H9 (cell line): ENCODE data around the gene MOCS3. TPM values are rescaled to one million over a fixed set of nuclear protein-coding genes. Genes with fewer than 3 reads are reported as not detected.

ENCODE experiments used
- DNase-seq: peaks from one replicate; pipeline ENCODE4 v3.0.0-alpha.2; 2017
- H2AFZ ChIP-seq: one replicate; pipeline ENCODE4 v1.6.1; 2013; ENCODE audit warnings: mild to moderate bottlenecking, low read length, control low read depth, moderate library complexity
- H2AK5ac ChIP-seq: 2 replicates; pipeline ENCODE4 v1.6.1; 2013; ENCODE audit warnings: low read length, control low read depth, mixed read lengths; ENCODE audit not compliant: insufficient read length
- H2BK120ac ChIP-seq: one replicate; pipeline ENCODE4 v1.6.1; 2013; ENCODE audit warnings: low read depth, mild to moderate bottlenecking, low read length, control low read depth, inconsistent platforms; ENCODE audit not compliant: poor library complexity, severe bottlenecking
- H2BK12ac ChIP-seq: 2 replicates; pipeline ENCODE4 v1.6.1; 2013; ENCODE audit warnings: low read length, control low read depth, mixed read lengths, low read depth; ENCODE audit not compliant: insufficient read length
- H2BK15ac ChIP-seq: 2 replicates; pipeline ENCODE4 v1.6.1; 2013; ENCODE audit warnings: low read depth, low read length, control low read depth
- H2BK20ac ChIP-seq: one replicate; pipeline ENCODE4 v1.6.1; 2013; ENCODE audit warnings: low read depth, mild to moderate bottlenecking, low read length, control low read depth, inconsistent platforms; ENCODE audit not compliant: poor library complexity, severe bottlenecking
- H2BK5ac ChIP-seq: 2 replicates; pipeline ENCODE4 v1.6.1; 2013; ENCODE audit warnings: low read length, control low read depth, mixed read lengths; ENCODE audit not compliant: insufficient read length
- H3K14ac ChIP-seq: 2 replicates; pipeline ENCODE4 v1.6.1; 2013; ENCODE audit warnings: low read length, control low read depth; ENCODE audit not compliant: insufficient read depth
- H3K18ac ChIP-seq: 2 replicates; pipeline ENCODE4 v1.6.1; 2013; ENCODE audit warnings: low read depth, mild to moderate bottlenecking, mixed read lengths, low read length, control low read depth; ENCODE audit not compliant: insufficient read length
- H3K23ac ChIP-seq: 2 replicates; pipeline ENCODE4 v1.6.1; 2013; ENCODE audit warnings: low read length, control low read depth, mixed read lengths, low read depth; ENCODE audit not compliant: insufficient read length
- H3K23me2 ChIP-seq: 2 replicates; pipeline ENCODE4 v1.6.1; 2013; ENCODE audit warnings: low read depth, mild to moderate bottlenecking, mixed read lengths, low read length, control low read depth; ENCODE audit not compliant: insufficient read length, poor library complexity, severe bottlenecking
- H3K27ac ChIP-seq: 2 replicates; pipeline ENCODE4 v1.5.1; 2013; ENCODE audit warnings: low read length, control low read depth, mixed read lengths, low read depth; ENCODE audit not compliant: insufficient read length
- H3K27me3 ChIP-seq: 2 replicates; pipeline ENCODE4 v1.6.1; 2013; ENCODE audit warnings: low read length, control low read depth, inconsistent platforms; ENCODE audit not compliant: insufficient read depth
- H3K4ac ChIP-seq: 2 replicates; pipeline ENCODE4 v1.6.1; 2013; ENCODE audit warnings: low read depth, mild to moderate bottlenecking, control low read depth, inconsistent platforms, low read length, moderate library complexity
- H3K4me1 ChIP-seq: 2 replicates; pipeline ENCODE4 v1.6.1; 2013; ENCODE audit warnings: low read length, control low read depth, inconsistent platforms; ENCODE audit not compliant: insufficient read depth
- H3K4me2 ChIP-seq: 2 replicates; pipeline ENCODE4 v1.6.1; 2013; ENCODE audit warnings: low read length, control low read depth, mixed read lengths; ENCODE audit not compliant: insufficient read length, insufficient read depth
- H3K56ac ChIP-seq: 2 replicates; pipeline ENCODE4 v1.6.1; 2013; ENCODE audit warnings: low read depth, mild to moderate bottlenecking, mixed read lengths, low read length, control low read depth; ENCODE audit not compliant: insufficient read length
- H3K79me1 ChIP-seq: 2 replicates; pipeline ENCODE4 v1.6.1; 2013; ENCODE audit warnings: low read depth, mild to moderate bottlenecking, moderate library complexity, low read length, control low read depth, inconsistent platforms; ENCODE audit not compliant: insufficient read depth, poor library complexity, severe bottlenecking
- H3K79me2 ChIP-seq: 2 replicates; pipeline ENCODE4 v1.6.1; 2013; ENCODE audit warnings: low read length, control low read depth, inconsistent platforms; ENCODE audit not compliant: insufficient read depth
- H3K9ac ChIP-seq: 2 replicates; pipeline ENCODE4 v1.6.1; 2013; ENCODE audit warnings: low read length, control low read depth, mixed read lengths; ENCODE audit not compliant: insufficient read length; ENCODE audit errors: extremely low read depth
- H3K9me3 ChIP-seq: one replicate; pipeline ENCODE4 v1.6.1; 2013; ENCODE audit warnings: low read depth, low read length, inconsistent platforms; ENCODE audit not compliant: control insufficient read depth
- H3T11ph ChIP-seq: one replicate; pipeline ENCODE4 v1.6.1; 2013; ENCODE audit warnings: mild to moderate bottlenecking, low read length, control low read depth, inconsistent platforms
- H4K20me1 ChIP-seq: one replicate; pipeline ENCODE4 v1.6.1; 2013; ENCODE audit not compliant: control insufficient read depth, insufficient read length, insufficient read depth
- H4K5ac ChIP-seq: 2 replicates; pipeline ENCODE4 v1.6.1; 2013; ENCODE audit warnings: low read depth, mild to moderate bottlenecking, mixed read lengths, low read length, control low read depth; ENCODE audit not compliant: insufficient read length
- H4K8ac ChIP-seq: replicated peaks from 2 replicates; pipeline ENCODE4 v1.6.1; 2013; ENCODE audit warnings: low read length, control low read depth, mixed read lengths, low read depth; ENCODE audit not compliant: insufficient read length
- H4K91ac ChIP-seq: 2 replicates; pipeline ENCODE4 v1.6.1; 2013; ENCODE audit warnings: low read depth, mild to moderate bottlenecking, moderate library complexity, mixed read lengths, low read length, control low read depth; ENCODE audit not compliant: insufficient read length
- H3K27ac Mint-ChIP-seq, 3 experiments: 2 replicates in 2 of 3; 3 replicates in 1 of 3; pipeline ENCODE4 v1.8.0; 2020 to 2021; ENCODE audit warnings: mixed read lengths in 3 of 3, mild to moderate bottlenecking in 1 of 3, moderate library complexity in 1 of 3
- H3K27me3 Mint-ChIP-seq: 2 replicates; pipeline ENCODE4 v1.8.0; 2021; ENCODE audit warnings: low read depth, mild to moderate bottlenecking, moderate library complexity, mixed read lengths
- H3K36me3 Mint-ChIP-seq, 3 experiments: 2 replicates in 2 of 3; 3 replicates in 1 of 3; pipeline ENCODE4 v1.8.0; 2020 to 2021; ENCODE audit warnings: low read depth in 3 of 3, mixed read lengths in 3 of 3; ENCODE audit not compliant: insufficient read depth in 1 of 3
- H3K4me1 Mint-ChIP-seq, 2 experiments: 2 replicates each; pipeline ENCODE4 v1.8.0; 2020; ENCODE audit warnings: mixed read lengths in 2 of 2
- H3K4me3 Mint-ChIP-seq, 2 experiments: 2 replicates in 1 of 2; 3 replicates in 1 of 2; pipeline ENCODE4 v1.8.0; 2020 to 2021; ENCODE audit warnings: mild to moderate bottlenecking in 2 of 2, mixed read lengths in 2 of 2, moderate library complexity in 1 of 2
- H3K9me3 Mint-ChIP-seq, 2 experiments: 2 replicates in 1 of 2; 3 replicates in 1 of 2; pipeline ENCODE4 v1.8.0; 2020; ENCODE audit warnings: mild to moderate bottlenecking in 2 of 2, mixed read lengths in 2 of 2, moderate library complexity in 1 of 2
- WGBS: extraction: QIAGEN DNeasy Blood & Tissue Kit; methylation state at CpG from one replicate; pipeline ENCODE4 v1.1.7; 2013; ENCODE audit warnings: missing lambda C conversion rate, low lambda C conversion rate, mixed read lengths; ENCODE audit not compliant: insufficient read length; ENCODE audit errors: extremely low coverage; 5-methylcytosine and 5-hydroxymethylcytosine counted together
- total RNA-seq: library from RNA; stranded (reverse); gene quantifications from 2 replicates; pipeline ENCODE4 v1.2.1, GENCODE V29; 2021
- TF ChIP-seq, protein P1 (sequence below): fragments of 200-600 bp; sonication (generic); conservative IDR thresholded peaks from 3 replicates; pipeline ENCODE4 v1.8.0; 2021; ENCODE audit warnings: antibody characterized with exemption, mild to moderate bottlenecking

Gene MOCS3
- total RNA-seq, 1 experiment from 2014 or later: 9.0 TPM

DNA sequence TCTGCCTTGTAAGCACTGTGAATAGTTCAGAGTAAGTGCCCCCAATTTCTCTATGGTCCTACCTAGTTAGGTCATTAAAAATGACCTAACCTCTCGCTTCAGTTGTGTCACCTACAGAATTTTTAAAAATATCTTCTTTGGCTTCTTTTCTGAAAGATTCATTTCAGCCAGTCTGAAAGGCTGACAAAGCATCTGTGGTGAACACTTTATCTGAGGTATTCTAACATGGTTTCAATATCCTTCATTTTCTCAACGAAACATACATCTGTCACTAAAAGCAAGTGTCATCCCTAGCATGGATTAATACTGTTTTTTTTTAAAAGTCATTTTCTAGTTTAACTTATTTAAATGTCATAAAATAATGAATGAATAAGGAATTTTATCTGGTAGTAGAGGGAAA lies 5.4 kb upstream of the MOCS3 start:
- H3K9me3 Mint-ChIP-seq: no peaks in the 10 kb centered on the region; a peak in 1 of 5 replicates
- H3K27ac ChIP-seq: no peak overlapping the region
- no CpG with 5 or more reads among the region's 2 CpGs for WGBS
- peaks cover 2% of the 10 kb centered on the region; the same call in 1 of the 2 replicates for H3K4me1 ChIP-seq
- no peaks in the 10 kb centered on the region for H4K20me1 ChIP-seq
- TF ChIP-seq, protein P1, sequence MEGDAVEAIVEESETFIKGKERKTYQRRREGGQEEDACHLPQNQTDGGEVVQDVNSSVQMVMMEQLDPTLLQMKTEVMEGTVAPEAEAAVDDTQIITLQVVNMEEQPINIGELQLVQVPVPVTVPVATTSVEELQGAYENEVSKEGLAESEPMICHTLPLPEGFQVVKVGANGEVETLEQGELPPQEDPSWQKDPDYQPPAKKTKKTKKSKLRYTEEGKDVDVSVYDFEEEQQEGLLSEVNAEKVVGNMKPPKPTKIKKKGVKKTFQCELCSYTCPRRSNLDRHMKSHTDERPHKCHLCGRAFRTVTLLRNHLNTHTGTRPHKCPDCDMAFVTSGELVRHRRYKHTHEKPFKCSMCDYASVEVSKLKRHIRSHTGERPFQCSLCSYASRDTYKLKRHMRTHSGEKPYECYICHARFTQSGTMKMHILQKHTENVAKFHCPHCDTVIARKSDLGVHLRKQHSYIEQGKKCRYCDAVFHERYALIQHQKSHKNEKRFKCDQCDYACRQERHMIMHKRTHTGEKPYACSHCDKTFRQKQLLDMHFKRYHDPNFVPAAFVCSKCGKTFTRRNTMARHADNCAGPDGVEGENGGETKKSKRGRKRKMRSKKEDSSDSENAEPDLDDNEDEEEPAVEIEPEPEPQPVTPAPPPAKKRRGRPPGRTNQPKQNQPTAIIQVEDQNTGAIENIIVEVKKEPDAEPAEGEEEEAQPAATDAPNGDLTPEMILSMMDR: no peak
- H3K27ac Mint-ChIP-seq: no peak overlapping the region
- H4K8ac ChIP-seq: no peak overlapping the region
- H3K23me2 ChIP-seq: peaks cover 3% of the 10 kb centered on the region
- H2AFZ ChIP-seq: no peak overlapping the region
- no peak overlapping the region for H3K18ac ChIP-seq
- H2BK5ac ChIP-seq: no peak overlapping the region
- no peak overlapping the region for H3K9ac ChIP-seq
- H2BK20ac ChIP-seq: no peak overlapping the region
- no peak overlapping the region for H3K4me3 Mint-ChIP-seq
- H2BK120ac ChIP-seq: no peak overlapping the region
- no peak overlapping the region for H3K4me2 ChIP-seq
- peaks cover 10 to 19% of the 10 kb centered on the region in 2 experiments for H3K4me1 Mint-ChIP-seq
- no peak overlapping the region for H2AK5ac ChIP-seq
- H3K79me2 ChIP-seq: peaks cover 18% of the 10 kb centered on the region
- DNase-seq: no peak
- H3K23ac ChIP-seq: no peak overlapping the region
- H2BK15ac ChIP-seq: no peak overlapping the region
- no peaks in the 10 kb centered on the region for H3K9me3 ChIP-seq
- no peak overlapping the region for H4K5ac ChIP-seq
- H3K4ac ChIP-seq: no peak overlapping the region
- no peak overlapping the region for H3T11ph ChIP-seq
- no peak overlapping the region for H2BK12ac ChIP-seq
- H3K14ac ChIP-seq: no peak overlapping the region
- H3K27me3 Mint-ChIP-seq: no peaks in the 10 kb centered on the region
- H3K56ac ChIP-seq: no peak overlapping the region
- peaks cover 3% of the 10 kb centered on the region for H3K79me1 ChIP-seq
- H4K91ac ChIP-seq: no peak overlapping the region
- H3K36me3 Mint-ChIP-seq: peaks cover 18 to 62% (median 56%) of the 10 kb centered on the region in 3 experiments; a peak in 6 of 7 replicates
- no peaks in the 10 kb centered on the region for H3K27me3 ChIP-seq
